Stomach (tissue), 4 donors: Measurements from ENCODE around the gene MCC.

ENCODE experiments used
- CTCF ChIP-seq, 7 experiments: fragments of 450-650 bp in 4 of 7; fragments of 200-600 bp in 3 of 7; sonication (generic) in 3 of 7; IDR thresholded peaks; one replicate each; pipeline ENCODE4 v1.5.1; 2016 to 2019; ENCODE audit warnings: antibody characterized with exemption in 7 of 7, control low read depth in 2 of 7, mild to moderate bottlenecking in 1 of 7
- EP300 ChIP-seq: sonication (generic); formaldehyde crosslinking; IDR thresholded peaks from one replicate; pipeline ENCODE4 v1.6.1; 2017; ENCODE audit warnings: antibody characterized with exemption
- POLR2A ChIP-seq, 4 donors: fragments of 450-650 bp; IDR thresholded peaks; one replicate each; pipeline ENCODE4 v1.6.1; 2016; ENCODE audit warnings: antibody characterized with exemption in 4 of 4, control low read depth in 2 of 4, mild to moderate bottlenecking in 1 of 4, moderate library complexity in 1 of 4
- POLR2AphosphoS5 ChIP-seq, 3 donors: sonication (generic); formaldehyde crosslinking; IDR thresholded peaks; one replicate each; pipeline ENCODE4 v1.6.1; 2016; ENCODE audit warnings: antibody characterized with exemption in 3 of 3

GRCh38 chr5:113387844-113388243, 100.4 kb downstream of the MCC start:
- no peak for TF ChIP-seq CTCF (IDR thresholded peaks at IDR 0.05)
- no peak for TF ChIP-seq POLR2AphosphoS5 (IDR thresholded peaks at IDR 0.05)
- TF ChIP-seq POLR2A (IDR thresholded peaks at IDR 0.05) = no peak
- TF ChIP-seq EP300 = no peak
